GM21576 (cell line): ENCODE measurements around the gene AKTIP.
"Not testable (repeated sequence)": the region's sequence is repeated elsewhere in the genome, so short reads cannot be mapped to it uniquely, and the experiment has no call there.

Experiments
- ATAC-seq: cut with Tn5 transposase; IDR thresholded peaks from one replicate; pipeline ENCODE4 v1.9.1; 2021; ENCODE audit warnings: mild to moderate bottlenecking, moderate library complexity; ENCODE audit not compliant: unreplicated experiment

AKTIP gene

DNA sequence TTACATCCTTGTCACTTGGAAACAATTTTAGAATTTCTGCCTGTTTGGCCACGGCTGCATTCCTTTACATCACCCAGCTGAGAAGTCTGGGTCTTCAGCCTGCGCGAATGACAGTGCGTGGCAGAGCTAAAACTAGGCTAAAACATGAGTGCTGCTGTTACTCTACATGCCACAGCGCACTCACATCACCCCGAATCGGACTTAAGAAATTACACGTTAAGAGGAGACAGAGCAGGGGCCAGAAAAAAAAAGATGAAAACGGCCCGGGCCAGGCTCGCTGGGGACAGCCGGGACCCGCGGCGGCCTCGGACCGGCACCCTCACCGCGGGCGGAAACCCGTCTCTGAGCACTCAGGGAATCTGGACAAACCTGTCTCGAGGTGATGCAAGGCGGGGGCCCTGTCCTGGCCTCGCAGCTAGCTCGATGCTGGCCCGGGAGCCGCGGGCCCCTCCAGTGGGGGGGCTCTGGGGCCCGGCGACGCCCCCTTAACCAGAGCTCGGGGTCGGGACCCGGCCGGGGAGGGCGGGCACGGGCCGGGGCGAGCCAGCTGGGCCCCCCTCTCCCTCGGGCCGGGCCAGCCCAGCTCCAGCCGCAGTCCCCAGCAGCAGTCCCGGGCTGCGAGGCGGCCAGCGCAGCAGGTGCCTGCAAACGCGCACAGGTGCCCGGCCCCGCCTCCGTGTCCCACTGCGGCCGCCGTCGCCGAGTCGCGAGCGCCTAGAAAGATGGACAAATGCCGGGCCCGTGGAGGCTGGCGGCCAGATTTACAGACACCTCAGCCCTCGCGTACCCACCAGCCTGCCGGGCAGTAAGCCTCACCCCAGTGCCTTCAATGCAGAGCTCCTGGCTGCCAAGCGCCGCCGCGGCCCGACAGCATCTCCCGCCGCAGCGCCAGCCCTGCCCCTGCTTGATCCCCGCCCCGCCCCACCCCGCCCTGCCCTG lies at the start of gene AKTIP:
AKTIP (minus strand) TSS at position 879 of the 939 bp plus-strand sequence. CDS start 2,950 bp downstream, outside the sequence.
- peak; percentile 21 for ATAC-seq

DNA sequence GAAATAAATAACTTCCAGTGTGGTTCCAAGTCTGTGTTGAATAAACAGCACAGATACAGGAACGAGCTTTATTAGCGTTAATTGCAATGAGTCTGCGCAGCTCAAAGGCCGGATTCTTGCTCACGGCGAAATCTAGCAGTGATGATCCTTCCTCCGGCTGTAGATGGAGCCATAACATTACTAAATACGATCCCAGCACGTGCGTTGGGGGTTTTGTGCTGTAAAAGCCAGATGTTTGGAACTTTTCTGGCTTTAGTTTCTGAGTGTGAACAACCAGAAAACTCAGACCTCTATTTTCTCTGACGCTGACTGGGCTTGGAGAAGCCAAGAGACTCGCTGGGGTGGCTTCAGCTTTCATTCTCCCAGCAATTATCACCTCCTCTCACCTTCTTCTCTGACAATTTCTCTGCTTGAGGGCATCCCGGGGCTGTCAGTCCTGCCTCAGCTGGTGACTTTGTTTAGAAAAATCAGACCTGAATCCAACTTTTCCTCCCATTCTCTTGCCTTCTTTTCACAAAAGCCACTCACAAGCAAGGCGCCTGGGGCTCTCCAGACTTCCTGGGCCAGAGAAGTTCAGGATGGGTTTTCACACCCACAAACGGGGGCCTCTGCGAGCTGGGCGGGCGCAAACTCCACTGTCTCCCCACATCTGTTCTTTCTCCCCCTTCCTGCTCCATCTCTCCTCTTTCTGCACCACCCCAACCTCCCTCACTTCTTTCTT lies 47.1 kb upstream of the AKTIP start:
- peak; percentile 87 for ATAC-seq

DNA sequence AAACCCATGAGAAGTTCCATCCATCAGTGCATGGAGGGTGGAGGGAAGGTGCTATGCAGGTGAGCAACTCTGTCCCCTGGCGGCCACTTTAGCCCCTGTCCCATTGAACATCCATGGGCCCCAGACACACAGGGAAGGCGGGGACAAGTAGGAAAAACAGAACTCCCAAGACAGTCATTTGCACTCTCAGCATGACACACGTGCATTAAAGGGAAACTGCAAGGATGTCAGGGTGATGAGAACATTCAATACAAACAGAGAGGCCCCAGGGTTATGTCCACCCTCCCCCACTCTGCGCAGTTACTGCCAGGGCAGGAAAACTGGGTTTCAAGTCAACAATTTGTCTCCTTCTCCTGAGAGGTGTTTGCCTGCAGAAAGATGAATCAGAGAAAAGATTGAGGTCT lies 44.0 kb upstream of the AKTIP start:
- ATAC-seq, result no peak

DNA sequence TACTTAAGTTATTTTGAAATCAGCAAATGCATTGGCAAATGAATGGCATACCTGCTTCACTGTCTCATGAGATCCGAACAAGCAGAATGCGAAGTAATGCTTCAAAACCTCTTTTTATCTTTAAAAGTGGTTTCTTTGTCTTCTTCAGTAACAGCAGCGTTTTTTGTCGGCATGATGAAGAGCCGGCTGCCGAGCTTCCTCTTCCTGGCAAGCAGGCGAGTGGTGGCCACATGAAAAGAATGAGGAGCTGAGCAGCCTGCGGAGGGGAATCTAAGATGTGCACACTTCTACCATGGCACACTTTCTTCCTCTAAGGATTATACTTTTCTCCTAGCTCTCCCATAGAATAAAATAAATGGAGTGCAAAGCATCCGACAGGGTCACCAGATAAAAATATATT lies 42.4 kb upstream of the AKTIP start:
- no peak for ATAC-seq

DNA sequence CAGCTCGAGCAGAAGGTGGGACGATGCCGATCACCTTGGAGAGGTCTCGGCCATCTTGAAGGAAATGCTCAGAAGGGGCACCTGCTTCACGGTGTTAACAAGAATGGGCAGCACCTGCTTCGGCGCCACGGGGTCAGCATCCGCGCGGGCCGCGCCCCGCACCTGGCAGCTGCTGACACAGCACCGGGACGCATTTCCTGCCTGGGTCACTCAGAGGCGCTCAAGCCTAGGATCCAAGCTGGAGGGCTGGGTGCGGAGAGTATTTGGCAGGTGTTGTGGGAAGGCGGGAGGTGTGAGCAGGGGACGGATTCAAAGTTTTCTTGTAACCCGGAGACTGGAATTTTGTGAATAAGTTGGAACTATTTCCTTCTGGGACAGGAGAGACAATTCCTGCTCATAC lies 39.3 kb upstream of the AKTIP start:
- no peak for ATAC-seq

DNA sequence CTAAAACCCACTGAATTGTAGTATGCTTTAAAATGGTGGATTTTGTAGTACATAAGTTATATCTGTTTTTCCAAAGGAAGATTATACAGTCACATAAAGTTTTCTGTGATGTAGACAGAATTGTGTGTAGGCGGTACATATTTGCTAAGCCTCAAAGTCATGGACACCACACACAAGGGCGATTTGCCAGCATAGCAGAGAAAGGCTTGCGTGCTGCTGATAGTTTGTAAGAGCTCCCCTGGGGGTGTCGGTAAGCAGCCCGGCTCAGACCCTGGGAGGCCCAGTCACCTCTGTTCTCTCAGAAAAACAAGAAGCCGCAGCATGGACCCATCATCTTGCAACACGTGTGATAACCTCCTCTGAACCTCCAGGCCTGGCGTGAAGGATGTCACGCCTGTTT lies 38.3 kb upstream of the AKTIP start:
- ATAC-seq, result no peak

DNA sequence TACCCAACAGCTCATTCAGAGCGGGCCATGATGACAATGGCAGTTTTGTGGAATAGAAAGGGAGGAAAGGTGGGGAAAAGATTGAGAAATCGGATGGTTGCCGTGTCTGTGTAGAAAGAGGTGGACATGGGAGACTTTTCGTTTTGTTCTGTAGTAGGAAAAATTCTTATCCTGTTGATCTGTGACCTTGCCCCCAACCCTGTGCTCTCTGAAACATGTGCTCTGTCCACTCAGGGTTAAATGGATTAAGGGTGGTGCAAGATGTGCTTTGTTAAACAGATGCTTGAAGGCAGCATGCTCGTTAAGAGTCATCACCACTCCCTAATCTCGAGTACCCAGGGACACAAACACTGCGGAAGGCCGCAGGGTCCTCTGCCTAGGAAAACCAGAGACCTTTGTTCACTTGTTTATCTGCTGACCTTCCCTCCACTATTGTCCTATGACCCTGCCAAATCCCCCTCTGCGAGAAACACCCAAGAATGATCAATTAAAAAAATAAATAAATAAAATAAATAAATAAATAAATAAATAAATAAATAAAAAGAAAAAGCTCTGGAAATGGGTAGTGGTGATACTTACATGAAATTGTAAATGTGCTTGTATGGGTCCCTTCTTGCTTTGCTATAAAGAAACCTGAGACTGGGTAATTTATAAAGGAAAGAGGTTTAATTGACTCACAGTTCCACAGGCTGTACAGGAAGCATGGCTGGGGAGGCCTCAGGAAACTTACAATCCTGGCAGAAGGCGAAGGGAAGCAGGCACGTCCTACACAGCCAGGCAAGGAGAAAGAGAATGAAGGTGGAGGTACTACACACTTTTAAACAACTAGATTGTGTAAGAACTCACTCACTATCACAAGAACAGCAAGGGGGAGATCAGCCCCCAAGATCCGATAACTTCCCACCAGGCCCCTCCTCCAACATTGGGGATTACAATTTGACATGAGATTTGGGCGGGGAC lies 37.0 kb upstream of the AKTIP start:
- not testable (repeated sequence) for ATAC-seq

DNA sequence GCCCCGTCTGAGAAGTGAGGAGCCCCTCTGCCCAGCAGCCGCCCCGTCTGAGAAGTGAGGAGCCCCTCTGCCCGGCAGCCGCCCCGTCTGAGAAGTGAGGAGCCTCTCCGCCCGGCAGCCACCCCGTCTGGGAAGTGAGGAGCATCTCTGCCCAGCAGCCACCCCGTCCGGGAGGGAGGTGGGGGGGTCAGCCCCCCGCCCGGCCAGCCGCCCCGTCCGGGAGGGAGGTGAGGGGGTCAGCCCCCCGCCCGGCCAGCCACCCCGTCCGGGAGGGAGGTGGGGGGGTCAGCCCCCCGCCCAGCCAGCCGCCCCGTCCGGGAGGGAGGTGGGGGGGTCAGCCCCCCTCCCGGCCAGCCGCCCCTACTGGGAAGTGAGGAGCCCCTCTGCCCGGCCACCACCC lies 36.3 kb upstream of the AKTIP start:
- not testable (repeated sequence) for ATAC-seq

DNA sequence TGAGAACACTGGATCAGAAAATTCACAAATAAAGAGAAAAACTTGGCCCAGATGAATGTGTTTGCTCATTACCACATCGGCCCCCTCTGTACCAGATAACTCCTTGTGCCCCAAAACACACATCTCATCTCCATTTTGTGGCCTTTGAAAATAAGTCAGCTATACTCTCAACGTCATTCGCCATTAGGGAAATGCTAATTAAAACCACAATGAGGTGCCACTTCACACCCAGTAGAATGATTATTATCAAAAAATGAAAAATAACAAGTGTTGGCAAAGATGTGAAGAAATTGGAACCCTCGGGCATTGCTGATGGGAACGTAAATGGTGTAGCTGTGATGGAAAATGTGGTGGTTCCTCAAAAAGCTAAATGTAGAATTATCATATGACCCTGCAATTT lies 34.6 kb upstream of the AKTIP start:
- ATAC-seq, result no peak

DNA sequence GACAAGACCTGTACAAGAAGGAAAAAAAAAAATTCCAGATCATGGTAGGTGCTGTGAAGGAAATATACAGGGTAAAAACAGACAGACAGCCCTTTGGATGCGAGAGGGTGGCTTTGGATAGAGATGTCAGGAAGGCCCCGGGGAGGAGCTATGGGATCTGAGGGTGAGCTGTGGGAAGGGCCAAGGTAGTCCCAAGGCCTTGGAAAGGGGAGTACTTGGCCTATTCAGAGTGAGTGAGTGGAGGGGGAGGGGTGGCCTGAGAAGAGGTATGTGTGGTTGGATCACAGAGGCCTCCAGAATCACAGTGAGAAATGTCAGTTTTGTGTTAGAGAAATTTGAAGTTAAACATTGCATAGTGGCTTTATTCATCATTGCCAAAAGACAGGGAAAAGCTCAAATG lies 31.2 kb upstream of the AKTIP start:
- no peak for ATAC-seq

DNA sequence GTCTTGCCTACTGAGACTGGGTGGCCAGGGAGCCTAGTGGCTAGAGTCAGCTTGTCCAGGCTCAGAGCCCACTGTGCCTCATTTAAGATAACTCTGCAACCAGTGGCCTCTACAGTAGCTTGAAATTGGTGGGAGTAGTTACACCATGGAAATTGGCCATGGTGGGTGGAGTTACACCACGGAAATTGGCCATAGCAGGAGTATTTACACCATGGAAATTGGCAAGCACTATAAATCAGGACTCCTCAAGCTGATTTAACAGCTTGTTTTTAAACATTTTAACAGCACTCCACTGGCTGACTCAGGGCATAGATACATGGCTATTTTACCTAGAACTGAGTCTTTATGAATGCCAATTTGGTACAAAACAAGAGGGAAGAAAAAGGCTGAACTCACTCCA lies 27.7 kb upstream of the AKTIP start:
- ATAC-seq, result no peak

DNA sequence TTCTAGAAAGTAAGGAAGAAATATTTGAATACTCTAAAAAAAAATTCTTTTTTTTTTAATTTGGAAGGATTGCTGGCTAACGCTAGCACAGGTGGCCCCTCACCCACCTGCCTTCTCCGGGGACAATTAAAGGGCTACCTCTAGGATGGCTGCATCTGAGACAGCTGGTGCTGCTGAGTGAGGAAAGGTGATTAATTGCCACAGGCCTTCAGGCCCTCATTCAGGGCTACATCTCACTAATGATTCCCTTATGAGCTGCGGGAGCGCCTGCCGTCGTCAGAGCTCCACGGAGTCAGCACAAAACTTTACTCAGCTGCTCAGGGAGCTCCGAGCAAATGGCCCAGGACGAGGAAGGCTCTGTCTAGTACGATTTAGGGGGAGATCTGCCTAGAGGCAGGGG lies 27.0 kb upstream of the AKTIP start:
- no peak for ATAC-seq

DNA sequence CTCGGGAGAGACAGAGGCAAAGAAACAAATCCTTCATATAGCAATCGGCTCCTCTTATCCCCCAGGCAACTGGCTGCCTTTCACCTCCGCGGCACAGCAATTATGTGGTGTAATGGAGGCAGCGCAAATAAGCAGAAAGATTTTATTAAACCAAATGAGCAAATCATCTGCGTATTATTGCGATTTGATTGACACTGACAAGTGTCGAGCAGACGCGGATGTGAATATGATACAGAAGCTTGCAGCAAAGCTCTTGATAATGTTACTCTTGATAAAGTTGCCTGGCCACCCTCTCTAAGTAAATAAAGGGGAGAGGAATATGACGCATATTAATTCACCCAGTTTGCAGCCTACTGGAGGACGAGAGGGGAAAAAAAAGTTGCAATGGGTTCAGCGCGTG lies 26.5 kb upstream of the AKTIP start:
- ATAC-seq, result no peak

DNA sequence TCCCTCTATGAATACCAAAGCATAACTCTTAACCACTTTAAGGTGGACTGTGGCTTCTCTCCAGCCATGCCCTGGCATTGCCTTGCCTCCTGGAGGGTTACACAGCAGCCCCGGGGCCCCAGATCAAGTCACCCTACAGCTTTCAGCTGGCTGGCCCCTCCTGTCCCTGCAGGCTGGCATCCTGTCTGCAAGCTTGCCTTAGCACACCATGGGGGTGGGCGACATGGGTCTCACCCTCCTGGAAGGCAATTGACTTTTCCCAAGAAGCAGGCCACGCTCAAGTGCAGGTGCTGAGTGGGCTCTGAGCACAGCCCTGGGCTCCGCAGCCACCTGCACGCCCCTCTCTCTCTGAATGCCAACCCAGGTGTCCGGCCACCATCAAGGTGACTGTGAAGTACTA lies 25.8 kb upstream of the AKTIP start:
- no peak for ATAC-seq

DNA sequence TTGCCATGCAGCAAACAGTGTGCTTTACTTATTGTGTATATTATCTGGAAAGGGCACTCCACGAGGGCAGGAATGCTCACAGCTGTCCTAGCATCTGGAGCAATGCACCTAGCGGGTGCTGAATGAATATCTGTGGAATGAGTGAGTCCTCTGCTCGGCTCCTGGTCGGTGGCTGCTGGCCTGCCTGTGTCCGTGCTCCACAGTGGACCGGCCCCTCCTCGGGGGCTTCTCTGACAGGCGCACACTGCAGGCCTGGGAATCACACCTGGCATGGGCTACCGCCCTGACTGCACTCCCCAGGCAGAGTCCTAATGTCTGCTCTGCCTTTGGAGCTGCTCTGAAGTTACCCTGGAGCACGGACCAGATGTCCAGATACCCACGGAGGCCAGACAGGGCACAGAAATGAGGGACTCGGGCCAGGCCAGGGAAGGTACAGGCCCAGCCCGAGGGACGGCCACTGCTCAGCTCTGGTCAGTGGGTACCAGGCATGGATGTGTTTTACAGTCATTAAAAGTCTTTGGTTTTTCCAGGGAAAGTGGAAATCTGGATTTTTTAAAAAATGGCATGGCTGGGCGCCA lies 21.1 kb upstream of the AKTIP start:
- ATAC-seq, result no peak

DNA sequence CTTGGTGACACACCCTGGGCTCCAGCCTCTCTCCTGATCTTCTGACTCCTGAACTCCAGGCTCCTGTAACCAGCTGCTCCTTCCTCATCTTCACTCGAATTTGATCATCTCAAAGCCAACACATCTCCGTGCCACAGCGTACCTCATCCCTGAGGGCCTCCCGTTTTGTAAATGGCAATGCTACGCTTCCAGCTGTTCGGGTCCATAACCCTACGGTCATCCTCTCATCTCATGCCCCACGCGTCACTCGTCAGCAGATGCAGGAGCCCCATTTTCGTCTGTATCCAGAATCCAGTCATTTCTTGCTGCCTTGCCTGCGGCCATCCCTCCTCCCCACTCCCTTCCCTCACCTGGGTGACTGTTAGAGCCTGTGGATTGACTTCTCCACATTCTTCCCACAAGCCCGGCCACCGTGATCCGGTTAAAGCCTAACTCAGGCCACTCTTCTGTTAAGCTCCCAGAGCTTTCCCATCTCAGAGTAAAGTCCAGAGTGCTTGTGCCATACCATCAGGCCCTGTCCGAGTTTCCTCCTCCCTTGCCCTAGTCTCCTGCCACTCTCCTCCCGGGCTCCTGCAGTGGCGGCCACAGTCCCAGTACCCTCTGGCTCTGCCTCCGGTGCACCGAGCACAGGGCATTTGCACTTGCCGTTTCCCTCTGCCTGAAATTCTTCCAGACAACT lies 20.3 kb upstream of the AKTIP start:
- ATAC-seq, result no peak

DNA sequence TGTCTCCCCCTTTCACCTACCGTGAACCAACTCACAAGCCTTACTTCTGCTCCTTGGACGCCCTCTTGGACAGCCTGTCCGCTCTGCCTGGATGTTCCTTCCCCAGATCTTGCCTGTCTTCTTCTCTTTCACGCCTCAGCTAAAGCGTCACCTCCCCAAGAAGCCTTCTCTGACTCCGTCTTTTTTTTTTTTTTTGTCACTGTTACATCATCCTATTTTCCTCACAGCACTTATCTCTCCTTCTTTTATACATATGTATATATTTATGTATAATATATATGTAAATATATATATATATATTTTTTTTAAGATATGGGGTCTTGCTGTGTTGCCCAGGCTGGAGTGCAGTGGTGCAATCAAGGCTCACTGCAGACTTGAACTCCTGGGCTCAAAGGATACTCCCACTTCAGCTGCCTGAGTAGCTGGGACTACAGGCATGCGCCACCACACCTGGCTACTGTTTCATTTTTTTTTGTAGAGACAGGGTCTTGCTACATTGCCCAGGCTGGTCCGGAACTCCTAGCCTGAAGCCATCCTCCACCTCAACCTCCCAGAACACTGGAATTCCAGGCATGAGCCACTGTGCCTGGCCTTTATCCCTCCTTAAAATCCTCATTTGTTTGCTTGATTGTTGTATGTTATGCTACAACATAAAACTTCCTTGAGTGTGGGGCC lies 16.5 kb upstream of the AKTIP start:
- ATAC-seq, result no peak

DNA sequence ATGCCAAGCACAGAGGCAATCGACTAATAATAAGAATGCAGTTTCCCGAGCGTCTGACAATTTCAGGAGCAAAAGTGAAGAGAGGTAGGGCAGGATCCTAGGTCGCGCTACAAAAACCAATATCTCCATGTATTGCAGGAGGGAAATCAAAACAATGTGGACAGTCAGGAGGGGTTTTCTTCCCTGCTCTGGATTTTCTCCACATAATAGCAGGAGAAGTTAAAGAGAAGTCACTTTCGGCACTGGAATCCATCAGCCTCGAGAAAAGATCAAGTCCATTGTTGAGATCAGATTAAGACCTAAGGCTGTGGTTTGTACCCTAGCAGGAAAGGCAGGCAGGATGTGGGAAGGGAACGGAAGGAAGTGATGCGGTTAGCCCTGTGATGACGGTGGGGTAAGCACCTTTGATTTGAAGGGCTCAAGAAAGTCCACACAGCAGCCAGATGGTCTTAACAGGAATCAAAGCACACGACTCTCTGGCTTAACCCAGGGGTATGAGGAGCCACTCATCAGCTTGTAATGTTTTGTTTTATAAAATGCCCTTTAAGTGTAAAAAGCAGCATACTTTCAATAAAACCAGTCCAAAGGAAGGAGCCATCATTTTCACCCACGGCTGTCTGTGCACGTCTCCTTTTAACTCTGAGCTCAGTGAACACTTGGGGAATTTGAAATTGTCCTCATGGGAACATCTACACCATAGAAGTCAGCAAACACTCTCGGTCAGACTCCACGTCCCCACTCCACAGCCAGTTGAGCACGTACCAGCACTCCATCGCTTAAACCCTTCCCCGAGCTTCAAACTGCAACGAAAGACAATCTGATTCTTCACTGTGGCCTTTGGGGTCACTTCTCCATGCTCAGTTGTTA lies 15.8 kb upstream of the AKTIP start:
- ATAC-seq, result peak; percentile 99

DNA sequence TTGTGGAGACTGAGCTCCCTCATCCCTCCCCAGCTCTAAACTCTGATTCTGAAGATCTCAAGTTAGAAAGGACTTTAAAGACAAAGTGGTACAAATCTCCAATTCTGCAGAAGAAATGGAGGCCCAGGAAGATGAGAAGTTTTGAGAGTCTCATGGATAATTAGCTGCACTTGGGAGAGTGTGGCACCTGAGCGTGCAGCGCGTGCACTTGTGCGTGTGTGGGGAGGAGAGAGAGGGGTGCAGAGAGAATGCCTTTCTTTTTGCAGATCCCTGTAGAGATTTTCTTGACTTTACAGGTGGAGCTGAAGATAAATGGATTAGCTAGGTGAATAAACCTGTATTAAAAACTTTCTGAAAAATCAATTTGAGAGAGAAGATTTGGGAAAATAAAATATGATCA lies 14.8 kb upstream of the AKTIP start:
- ATAC-seq, result no peak
